NCI-H1694 (cell line): ENCODE measurements around the gene KLK3.

Source experiments
- DNase-seq: peaks from one replicate; lab custom pipeline; 2025; lab: John Stamatoyannopoulos, UW

The KLK3 gene

DNA sequence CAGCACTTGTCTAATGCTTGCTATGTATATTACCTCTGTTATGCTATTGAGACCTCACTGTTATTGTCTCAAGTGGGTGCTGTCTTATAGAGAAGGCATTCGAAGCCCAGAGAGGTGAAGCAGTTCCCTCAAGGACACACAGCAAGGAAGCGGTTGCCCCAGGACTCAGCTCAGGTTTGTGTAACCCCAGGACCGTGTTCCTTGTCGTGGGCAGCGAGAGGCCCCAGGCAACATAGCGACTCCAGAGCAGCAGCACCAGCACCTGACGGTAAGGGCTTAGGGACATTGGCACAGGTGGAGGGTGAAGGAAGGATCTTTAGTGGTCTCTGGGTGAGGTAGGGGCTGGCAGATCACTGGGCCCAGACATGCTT lies 23.7 kb upstream of the KLK3 start:
- DNase-seq: no peak

DNA sequence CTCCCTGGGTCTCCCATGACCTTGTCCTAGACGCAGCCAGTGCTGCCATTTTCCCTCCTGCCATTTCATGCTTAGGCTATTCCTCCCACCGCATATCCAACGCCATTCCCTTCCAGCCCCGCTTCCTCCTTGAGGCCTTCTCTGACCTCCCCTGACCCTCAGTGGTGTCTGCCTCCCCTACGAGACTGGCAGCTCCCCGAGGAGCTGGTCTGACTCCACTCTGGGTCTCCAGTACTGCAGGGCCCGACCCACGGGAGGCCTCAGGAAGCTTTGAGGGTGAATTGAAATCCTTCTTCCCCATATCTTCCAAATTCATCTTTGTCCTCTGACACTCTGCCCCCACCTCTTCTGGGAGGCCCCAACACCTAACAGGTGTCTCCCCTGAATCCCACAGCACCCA lies 22.0 kb upstream of the KLK3 start:
- no peak for DNase-seq

- no peak for DNase-seq
Observed at GRCh38 chr19:50833117-50833801, 21.5 kb upstream of the KLK3 start, which contains the start of gene KLK15. KLK15 (minus strand) TSS chr19:50833574; CDS start chr19:50831492, 2,082 bp downstream.

DNA sequence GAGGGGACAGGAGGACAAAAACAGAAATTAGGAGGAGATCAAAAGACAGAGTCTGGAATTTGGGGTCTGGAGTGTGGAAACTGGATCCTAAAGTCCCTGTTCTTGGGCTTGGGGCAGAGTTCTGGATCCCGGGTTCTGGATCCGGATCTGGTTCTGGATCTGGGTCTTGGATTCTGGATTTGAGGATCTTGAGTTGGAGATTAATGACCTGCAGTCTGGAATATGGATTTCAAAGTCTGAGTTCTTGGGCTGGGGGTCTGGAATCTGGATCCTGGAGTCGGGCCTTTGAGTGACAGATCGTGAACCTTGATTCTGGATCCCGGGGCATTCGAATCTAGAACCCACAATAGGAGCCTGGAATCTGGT lies 20.9 kb upstream of the KLK3 start:
- DNase-seq: no peak

- no peak for DNase-seq
Observed at GRCh38 chr19:50835103-50835784, 19.5 kb upstream of the KLK3 start.

DNA sequence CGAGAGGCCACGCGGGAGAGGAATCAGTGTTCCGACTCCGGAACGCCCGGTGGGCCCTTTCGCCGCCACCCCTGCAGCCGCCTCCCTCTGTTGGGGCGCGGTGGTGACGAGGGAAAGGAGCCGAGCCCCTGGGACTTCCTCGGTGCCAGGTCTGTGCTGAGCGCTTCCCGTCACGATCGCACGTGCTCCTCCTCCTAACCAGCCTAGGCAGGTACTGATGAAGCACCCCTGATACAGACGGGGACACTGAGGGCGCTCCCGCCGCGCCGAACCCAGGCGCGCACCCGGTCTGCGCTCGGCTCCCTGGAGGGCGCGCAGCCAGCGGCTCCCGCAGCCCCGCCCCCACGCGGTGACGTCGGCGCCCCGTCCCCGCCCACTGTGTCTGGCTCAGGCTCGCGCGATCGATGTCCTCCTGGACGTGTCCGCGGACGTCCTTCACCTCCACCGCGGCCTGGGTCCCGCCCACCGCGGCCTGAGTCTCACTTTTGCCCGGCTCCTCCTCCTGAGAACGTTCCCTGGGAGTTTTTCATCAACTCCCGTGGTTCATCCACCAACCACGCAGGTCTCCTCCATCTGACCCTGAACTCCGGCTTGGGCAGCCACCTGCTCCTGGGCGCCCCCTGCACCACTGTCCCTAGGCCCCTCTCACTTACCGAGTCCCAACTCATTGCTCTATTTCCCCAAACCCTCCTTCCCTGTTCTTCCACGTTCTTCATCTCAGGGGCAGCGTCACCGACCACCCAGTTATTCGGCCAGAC lies 18.8 kb upstream of the KLK3 start:
- DNase-seq: no peak

DNA sequence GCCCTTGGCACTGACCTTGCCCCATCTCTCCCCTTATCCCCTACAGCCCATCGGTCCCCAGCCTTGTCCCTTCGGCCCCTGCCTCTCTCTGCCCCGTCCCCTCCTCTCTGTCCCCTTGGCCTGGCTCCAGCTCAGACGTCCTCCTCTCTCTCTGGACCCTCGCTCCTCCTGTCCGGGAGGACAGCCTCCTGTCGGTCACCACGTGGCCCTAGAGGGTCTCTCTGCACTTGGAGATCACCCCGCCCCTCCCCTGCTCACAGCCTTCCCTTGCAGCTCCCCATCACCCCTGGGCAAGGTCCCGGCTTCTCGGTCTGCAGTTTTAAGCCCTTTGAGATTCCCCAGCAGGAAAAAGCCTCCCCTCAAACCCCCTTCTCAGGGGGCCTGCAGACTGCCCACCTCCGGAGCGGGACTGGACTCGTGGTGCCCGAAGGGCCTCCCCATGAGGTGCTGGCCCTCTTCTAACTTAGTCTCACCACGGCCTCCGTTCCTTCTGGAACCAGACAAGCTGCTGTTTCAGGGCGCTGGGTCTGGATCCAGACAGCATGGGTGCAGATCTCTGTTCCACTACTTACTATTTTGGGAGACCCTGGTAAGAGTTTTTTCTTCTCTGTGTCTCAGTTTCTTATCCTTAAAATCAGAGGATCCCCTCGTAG lies 18.0 kb upstream of the KLK3 start:
- no peak for DNase-seq

DNA sequence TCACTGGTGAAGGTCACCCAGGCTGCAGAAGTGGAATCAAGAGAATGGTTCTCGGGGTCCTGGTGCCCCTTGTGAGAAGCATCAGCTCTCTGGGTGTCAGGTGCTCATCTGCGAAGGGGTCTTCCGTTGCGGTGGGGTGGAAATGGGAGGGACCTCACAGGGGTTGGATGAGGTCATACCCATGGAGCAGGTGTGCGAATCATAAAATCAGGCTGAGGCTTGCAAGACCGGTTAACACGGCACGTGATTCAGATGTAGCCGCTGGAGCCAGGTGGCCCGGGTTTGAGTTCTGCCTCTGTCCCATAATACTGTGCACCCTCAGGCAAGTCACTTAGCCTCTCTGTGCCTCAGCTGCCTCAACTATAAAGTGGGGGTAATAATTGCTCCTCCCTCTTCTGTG lies 17.4 kb upstream of the KLK3 start:
- no peak for DNase-seq

DNA sequence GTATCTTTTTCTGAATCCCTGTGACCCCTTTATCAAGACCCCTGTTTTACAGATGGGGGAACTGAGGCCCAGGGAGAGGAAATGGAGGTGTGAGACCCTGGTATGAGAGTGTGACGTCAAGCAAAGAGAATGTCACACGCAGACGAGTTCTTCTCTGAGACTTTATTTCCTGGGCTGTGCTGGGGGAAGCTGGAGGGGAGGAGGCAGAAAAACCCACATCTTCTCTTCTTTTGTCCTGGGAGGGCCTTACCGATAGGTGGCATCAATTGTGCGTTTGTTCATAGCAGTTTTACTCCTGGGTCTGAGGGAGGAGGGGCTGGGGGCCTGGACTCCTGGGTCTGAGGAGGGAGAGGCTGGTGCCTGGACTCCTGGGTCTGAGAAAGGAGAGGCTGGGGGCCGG lies 16.5 kb upstream of the KLK3 start:
- no peak for DNase-seq

GRCh38 chr19:50839712-50840655 lies 14.7 kb upstream of the KLK3 start:
- no peak for DNase-seq

GRCh38 chr19:50842130-50842529 lies 12.6 kb upstream of the KLK3 start:
- DNase-seq: no peak

DNA sequence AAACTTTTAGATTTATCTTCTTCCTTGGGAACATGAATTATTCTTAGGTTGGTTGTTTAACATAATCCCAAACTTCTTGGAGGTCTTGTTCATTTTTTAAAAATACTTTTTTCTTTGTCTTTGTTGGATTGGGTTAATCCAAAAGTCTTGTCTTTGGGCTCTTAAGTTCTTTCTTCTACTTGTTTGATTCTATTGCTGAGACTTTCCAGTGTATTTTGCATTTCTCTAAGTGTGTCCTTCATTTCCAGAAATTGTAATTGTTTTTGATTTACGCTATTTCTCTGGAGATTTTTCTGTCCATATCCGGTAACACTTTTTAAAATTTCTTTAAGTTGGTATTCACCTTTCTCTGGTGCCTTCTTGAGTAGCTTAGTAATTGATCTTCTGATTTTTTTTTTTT lies 11.5 kb upstream of the KLK3 start:
- DNase-seq: no peak

- DNase-seq: no peak
Observed at GRCh38 chr19:50843701-50844221, 11.0 kb upstream of the KLK3 start.

GRCh38 chr19:50844296-50844935 lies 10.3 kb upstream of the KLK3 start:
- no peak for DNase-seq

- no peak for DNase-seq
Observed at GRCh38 chr19:50850738-50851137, 4.0 kb upstream of the KLK3 start.

- DNase-seq: no peak
Observed at GRCh38 chr19:50851620-50852019, 3.1 kb upstream of the KLK3 start.

GRCh38 chr19:50857366-50857765 lies 2.7 kb downstream of the KLK3 start:
- no peak for DNase-seq

GRCh38 chr19:50858886-50859285 lies 4.2 kb downstream of the KLK3 start:
- DNase-seq: no peak

DNA sequence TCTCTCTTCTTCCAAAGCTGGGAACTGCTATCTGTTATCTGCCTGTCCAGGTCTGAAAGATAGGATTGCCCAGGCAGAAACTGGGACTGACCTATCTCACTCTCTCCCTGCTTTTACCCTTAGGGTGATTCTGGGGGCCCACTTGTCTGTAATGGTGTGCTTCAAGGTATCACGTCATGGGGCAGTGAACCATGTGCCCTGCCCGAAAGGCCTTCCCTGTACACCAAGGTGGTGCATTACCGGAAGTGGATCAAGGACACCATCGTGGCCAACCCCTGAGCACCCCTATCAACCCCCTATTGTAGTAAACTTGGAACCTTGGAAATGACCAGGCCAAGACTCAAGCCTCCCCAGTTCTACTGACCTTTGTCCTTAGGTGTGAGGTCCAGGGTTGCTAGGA lies 5.1 kb downstream of the KLK3 start:
- DNase-seq: no peak

GRCh38 chr19:50861010-50861409 lies 6.3 kb downstream of the KLK3 start:
- DNase-seq: no peak
